Right atrium auricular region (tissue), 2 donors: Measurements from ENCODE around the gene KRTAP4-5. TPM values are rescaled to one million over a fixed set of nuclear protein-coding genes. Genes with fewer than 3 reads are reported as not detected.

Experiments used
- DNase-seq: peaks from one replicate; pipeline ENCODE4 v3.0.0-alpha.2; 2019; ENCODE audit warnings: low spot score
- H3K27ac ChIP-seq, 2 donors: fragments of 200-600 bp; sonication (generic); 1 replicate in 1 of 2; 2 replicates in 1 of 2; pipeline ENCODE4 v1.5.1; 2016 to 2019
- H3K27me3 ChIP-seq, 2 donors: fragments of 200-600 bp; sonication (generic); one replicate each; pipeline versions ENCODE4 v1.5.1 to v1.6.0; 2017 to 2019
- H3K36me3 ChIP-seq: fragments of 200-600 bp; sonication (generic); one replicate; pipeline ENCODE4 v1.5.1; 2016
- H3K4me1 ChIP-seq, 2 donors: fragments of 200-600 bp; sonication (generic); one replicate each; pipeline versions ENCODE4 v1.5.1 to v1.6.0; 2017 to 2019
- H3K4me3 ChIP-seq, 2 donors: fragments of 200-600 bp; sonication (generic); 1 replicate in 1 of 2; 2 replicates in 1 of 2; pipeline ENCODE4 v1.5.1; 2017 to 2019; ENCODE audit warnings: mild to moderate bottlenecking in 1 of 2, moderate library complexity in 1 of 2
- H3K9me3 ChIP-seq, 2 donors: fragments of 200-600 bp; sonication (generic); one replicate each; pipeline ENCODE4 v1.5.1; 2019
- CTCF ChIP-seq, 2 donors: fragments of 200-600 bp; sonication (generic); IDR thresholded peaks; one replicate each; pipeline ENCODE4 v1.5.1; 2019; ENCODE audit warnings: antibody characterized with exemption in 2 of 2
- total RNA-seq, 2 donors: library from RNA; depleted of rRNA; stranded (reverse); fragments of >200 nt; gene quantifications; one replicate each; pipeline ENCODE4 v1.1.0, GENCODE V29; 2016

KRTAP4-5 gene
- total RNA-seq, 2 donors from 2014 or later, result not detected

- no peaks in the 10 kb centered on the region for H3K27me3 ChIP-seq
- no peak within 1 kb of the TSS for H3K27ac ChIP-seq
- no peaks in the 10 kb centered on the region for H3K9me3 ChIP-seq
- DNase-seq, result no peak
- H3K4me3 ChIP-seq, result no peak within 1 kb of the TSS
- no peaks in the 10 kb centered on the region for H3K4me1 ChIP-seq
- no peak for TF ChIP-seq CTCF (IDR thresholded peaks at IDR 0.05)
- H3K36me3 ChIP-seq, result no peaks in the 10 kb centered on the region
Measured at GRCh38 chr17:41184480-41184961, 34.9 kb upstream of the KRTAP4-5 start, which contains the start of gene KRTAP4-1. TSS of gene KRTAP4-1 (minus strand) at chr17:41184911. CDS start at chr17:41184854, 57 bp downstream.

GRCh38 chr17:41178843-41179616 is 29.4 kb upstream of the KRTAP4-5 start:
- no peak for TF ChIP-seq CTCF (IDR thresholded peaks at IDR 0.05)
- H3K27me3 ChIP-seq, result no peaks in the 10 kb centered on the region
- DNase-seq, result no peak
- no peak overlapping the region for H3K4me3 ChIP-seq
- H3K4me1 ChIP-seq, result no peaks in the 10 kb centered on the region
- H3K36me3 ChIP-seq, result no peaks in the 10 kb centered on the region
- H3K9me3 ChIP-seq, result no peaks in the 10 kb centered on the region
- H3K27ac ChIP-seq, result no peak overlapping the region

GRCh38 chr17:41178341-41178740 is 28.7 kb upstream of the KRTAP4-5 start:
- Histone ChIP-seq H3K4me1 (no peaks in the 10 kb centered on the region), H3K9me3 (no peaks in the 10 kb centered on the region), H3K4me3 (no peak overlapping the region), H3K27ac (no peak overlapping the region), H3K27me3 (no peaks in the 10 kb centered on the region), H3K36me3 (no peaks in the 10 kb centered on the region)
- TF ChIP-seq CTCF (IDR thresholded peaks at IDR 0.05), result no peak
- no peak for DNase-seq

GRCh38 chr17:41177727-41178271 is 28.2 kb upstream of the KRTAP4-5 start, which contains the start of gene KRTAP4-2:
TSS of gene KRTAP4-2 (minus strand) at chr17:41178221. CDS start at chr17:41178164, 57 bp downstream.
- no peak within 1 kb of the TSS for H3K27ac ChIP-seq
- no peaks in the 10 kb centered on the region for H3K36me3 ChIP-seq
- no peak within 1 kb of the TSS for H3K4me3 ChIP-seq
- TF ChIP-seq CTCF (IDR thresholded peaks at IDR 0.05), result no peak
- no peaks in the 10 kb centered on the region for H3K4me1 ChIP-seq
- H3K27me3 ChIP-seq, result no peaks in the 10 kb centered on the region
- no peak for DNase-seq
- H3K9me3 ChIP-seq, result no peaks in the 10 kb centered on the region

DNA sequence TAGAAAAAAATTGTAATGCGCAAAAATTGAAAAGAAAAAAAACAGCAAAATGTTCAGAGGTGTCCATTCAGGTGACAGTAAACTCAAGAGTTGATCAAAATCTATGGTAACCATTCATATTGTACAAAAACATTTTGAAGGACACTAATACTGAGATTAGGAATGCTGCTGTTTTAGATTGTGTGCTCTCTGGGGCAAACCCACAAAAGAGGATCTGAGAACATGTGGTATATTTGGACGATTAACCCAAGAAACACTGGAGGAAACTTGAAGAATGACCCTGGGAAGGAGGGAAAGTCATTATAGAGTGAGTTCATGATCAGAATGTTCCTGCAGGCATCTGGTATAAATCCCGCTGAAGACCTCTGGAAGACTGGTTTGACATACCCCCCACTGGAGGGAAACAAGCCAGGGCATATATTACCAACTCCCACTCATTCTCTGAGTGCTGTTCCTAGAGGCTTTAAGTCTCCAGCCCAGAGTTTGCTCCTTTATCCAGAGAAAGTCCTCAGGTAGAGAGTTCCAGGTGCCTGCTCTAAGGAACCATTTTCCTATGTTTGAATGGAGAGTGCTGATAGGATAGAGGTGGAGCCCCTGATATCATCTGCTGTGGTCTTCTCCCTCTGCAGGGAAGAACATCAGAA is 27.2 kb upstream of the KRTAP4-5 start:
- H3K9me3 ChIP-seq, result no peaks in the 10 kb centered on the region
- TF ChIP-seq CTCF (IDR thresholded peaks at IDR 0.05), result no peak
- no peak overlapping the region for H3K27ac ChIP-seq
- H3K36me3 ChIP-seq, result no peaks in the 10 kb centered on the region
- no peaks in the 10 kb centered on the region for H3K4me1 ChIP-seq
- no peak overlapping the region for H3K4me3 ChIP-seq
- DNase-seq, result no peak
- H3K27me3 ChIP-seq, result no peaks in the 10 kb centered on the region
